NCI-H146 (cell line): ENCODE measurements around the gene MYO19.
"Not testable (repeated sequence)": the region's sequence is repeated elsewhere in the genome, so short reads cannot be mapped to it uniquely, and the experiment has no call there.

Experiments
- DNase-seq: peaks from one replicate; lab custom pipeline; 2025; lab: John Stamatoyannopoulos, UW

MYO19 gene

DNA sequence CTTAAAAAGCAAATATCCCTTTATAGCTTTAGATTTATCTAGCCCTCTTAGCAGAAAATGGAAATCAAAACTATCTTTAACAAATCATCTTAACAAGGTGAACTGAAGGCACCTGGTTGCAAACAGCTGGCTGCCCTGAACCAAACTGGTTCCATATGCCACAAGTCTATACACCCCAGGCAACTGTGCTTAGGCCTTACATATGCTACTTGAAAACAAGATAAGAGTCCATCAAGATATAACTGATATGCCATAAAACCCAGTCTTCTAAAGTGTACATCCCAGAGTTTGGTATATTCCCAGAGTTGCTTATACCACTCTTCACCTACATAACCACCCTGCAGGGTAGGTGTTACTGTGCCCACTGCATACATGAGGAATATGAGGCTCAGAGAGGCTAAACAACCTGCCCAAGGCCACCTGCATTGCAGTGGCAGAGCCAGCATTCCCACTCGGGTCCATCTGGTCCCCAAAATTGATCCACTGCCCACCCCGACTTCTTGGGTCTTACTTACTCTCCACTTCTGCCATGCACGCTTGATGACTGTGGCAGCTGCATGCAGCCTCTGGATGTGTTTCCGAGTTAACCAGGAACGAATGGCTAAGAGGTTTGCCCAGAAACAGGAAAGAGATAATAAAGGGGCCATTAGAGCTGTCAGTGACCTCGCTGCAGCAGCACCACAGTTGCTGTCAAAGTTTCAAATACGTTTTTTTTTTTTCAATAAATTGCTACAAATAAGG lies 35.9 kb downstream of the MYO19 start:
- DNase-seq = no peak

GRCh38 chr17:36498155-36498554 lies 36.5 kb downstream of the MYO19 start:
- no peak for DNase-seq

GRCh38 chr17:36496018-36496789 lies 38.5 kb downstream of the MYO19 start:
- no peak for DNase-seq

- DNase-seq = no peak
Observed at GRCh38 chr17:36495076-36495578, 39.5 kb downstream of the MYO19 start.

DNA sequence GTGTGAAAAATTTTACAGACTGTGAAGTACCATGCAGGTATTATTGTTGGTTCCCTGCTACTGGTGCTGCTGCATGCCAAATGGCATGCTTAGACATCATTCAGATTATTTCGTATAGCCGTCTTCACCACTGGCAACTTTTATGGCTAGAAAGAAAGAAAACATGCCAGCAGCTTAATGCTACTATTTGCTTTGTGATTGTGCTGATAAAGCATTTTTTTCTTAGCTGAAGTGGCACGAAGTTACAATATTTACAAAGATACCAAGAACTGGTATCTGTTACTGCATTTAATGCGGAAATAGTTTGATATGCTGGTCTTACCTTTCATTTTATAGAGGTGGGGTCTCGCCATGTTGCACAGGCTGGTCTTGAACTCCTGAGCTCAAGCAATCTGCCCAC lies 40.0 kb downstream of the MYO19 start:
- no peak for DNase-seq

DNA sequence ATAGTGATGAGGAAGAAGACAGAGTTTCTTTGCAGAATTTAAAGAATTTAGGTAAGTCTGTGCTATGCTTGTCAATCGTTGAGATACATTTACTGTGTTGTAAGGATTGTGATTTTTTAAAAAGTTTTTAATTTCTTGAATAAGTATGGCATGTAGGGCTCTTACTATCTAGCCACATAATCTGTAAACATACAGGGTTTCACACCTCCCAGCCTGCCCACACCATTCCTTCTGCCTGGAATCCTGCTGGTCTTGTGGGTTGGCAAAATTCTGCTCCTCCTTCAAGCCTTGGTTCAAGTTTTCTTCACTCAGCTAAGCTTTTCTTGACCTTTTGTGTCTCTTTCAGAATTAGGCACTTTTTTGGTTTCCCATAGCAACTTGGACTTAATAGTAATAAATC lies 40.7 kb downstream of the MYO19 start:
- DNase-seq = no peak

- peak; percentile 94 for DNase-seq
Observed at GRCh38 chr17:36486204-36487194, 48.2 kb downstream of the MYO19 start, which contains the start of gene ZNHIT3. Gene ZNHIT3 (plus strand): TSS chr17:36486681. CDS start chr17:36486700, 19 bp downstream.

GRCh38 chr17:36485805-36486203 lies 48.9 kb downstream of the MYO19 start:
- peak; percentile 68 for DNase-seq

DNA sequence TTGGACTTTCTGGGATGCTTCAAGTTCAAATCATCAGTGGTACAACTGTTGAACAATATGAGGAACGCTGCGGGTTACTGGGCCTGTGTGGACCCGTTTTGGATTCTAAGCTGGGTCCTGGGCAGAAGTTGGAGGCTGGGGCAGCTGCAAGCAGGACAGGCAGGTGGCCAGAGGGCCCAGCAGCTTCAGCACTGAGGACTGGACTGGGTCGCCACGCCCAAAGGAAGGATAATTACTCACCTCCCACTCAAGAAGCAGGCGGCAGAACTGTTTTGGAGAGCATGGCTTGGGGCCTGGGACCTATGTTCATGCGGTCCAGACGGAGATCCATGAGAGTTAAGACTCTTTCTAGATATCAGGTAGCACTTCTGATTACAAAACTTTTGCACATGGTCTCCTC lies 49.6 kb downstream of the MYO19 start:
- DNase-seq = no peak

GRCh38 chr17:36484021-36484420 lies 50.6 kb downstream of the MYO19 start:
- DNase-seq = not testable (repeated sequence)

- DNase-seq = peak; percentile 71
Observed at GRCh38 chr17:36482611-36483504, 51.8 kb downstream of the MYO19 start.

- DNase-seq = no peak
Observed at GRCh38 chr17:36481829-36482228, 52.8 kb downstream of the MYO19 start.

GRCh38 chr17:36475346-36475970 lies 59.2 kb downstream of the MYO19 start:
- DNase-seq = no peak

- DNase-seq = no peak
Observed at GRCh38 chr17:36474571-36474970, 60.1 kb downstream of the MYO19 start.

- DNase-seq = no peak
Observed at GRCh38 chr17:36470499-36470898, 64.2 kb downstream of the MYO19 start.

DNA sequence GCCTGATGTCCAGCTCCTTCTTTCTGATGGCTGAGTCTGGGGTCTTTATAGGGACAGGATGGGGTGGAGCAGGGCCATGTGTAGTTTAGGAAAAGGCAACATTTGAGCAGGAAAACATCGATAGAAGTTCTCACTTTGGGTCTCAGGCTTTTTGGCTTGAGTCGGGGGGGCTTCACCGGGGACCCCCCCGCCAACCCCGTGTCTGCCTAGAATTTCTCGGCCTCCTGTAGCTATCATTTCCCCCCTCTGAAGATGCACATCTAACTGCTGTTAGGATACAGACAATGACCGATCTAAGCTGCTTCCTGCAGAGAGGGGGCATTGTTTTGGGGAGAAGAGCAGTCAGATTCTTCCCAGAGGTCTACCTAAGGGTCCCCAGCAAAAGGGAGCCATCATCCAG lies 64.9 kb downstream of the MYO19 start:
- DNase-seq = no peak

- no peak for DNase-seq
Observed at GRCh38 chr17:36468903-36469635, 65.6 kb downstream of the MYO19 start.

- no peak for DNase-seq
Observed at GRCh38 chr17:36464765-36465088, 69.9 kb downstream of the MYO19 start.

- DNase-seq = peak; percentile 22
Observed at GRCh38 chr17:36463916-36464764, 70.5 kb downstream of the MYO19 start.
